HepG2 (cell line): ENCODE measurements around the gene WBP1. TPM values are rescaled to one million over a fixed set of nuclear protein-coding genes. Genes with fewer than 3 reads are reported as not detected.
A peak's percentile ranks its signal among the peaks of the same experiment; 100 is the strongest.

Experiments used
- BRF2 ChIP-seq: sonication (generic); formaldehyde crosslinking; IDR thresholded peaks from 2 replicates; pipeline ENCODE4 v1.8.1; 2022; ENCODE audit warnings: mild to moderate bottlenecking, missing genetic modification reagents
- DMAP1 ChIP-seq: IDR thresholded peaks from 2 replicates; pipeline ENCODE4 v1.6.1; 2016
- GABPB1 ChIP-seq: IDR thresholded peaks from 2 replicates; pipeline ENCODE4 v1.6.1; 2016; ENCODE audit warnings: mild to moderate bottlenecking, missing genetic modification reagents, moderate library complexity, missing compliant biosample characterization
- GATA4 ChIP-seq: sonication (generic); IDR thresholded peaks from 2 replicates; pipeline ENCODE4 v1.6.1; 2016; ENCODE audit warnings: antibody characterized with exemption, low read depth, borderline replicate concordance
- HOXA7 ChIP-seq: sonication (generic); formaldehyde crosslinking; IDR thresholded peaks from 2 replicates; pipeline ENCODE4 v1.8.1; 2022; ENCODE audit warnings: mild to moderate bottlenecking, missing genetic modification reagents, moderate library complexity
- HOXA9 ChIP-seq: sonication (generic); formaldehyde crosslinking; IDR thresholded peaks from 2 replicates; pipeline ENCODE4 v1.8.1; 2022; ENCODE audit warnings: missing genetic modification reagents, mild to moderate bottlenecking, moderate library complexity, borderline replicate concordance
- KDM1A ChIP-seq: IDR thresholded peaks from 2 replicates; pipeline ENCODE4 v1.6.1; 2016; ENCODE audit warnings: missing compliant biosample characterization
- NFKB2 ChIP-seq: sonication (generic); formaldehyde crosslinking; IDR thresholded peaks from 2 replicates; pipeline ENCODE4 v1.4.0; 2020; ENCODE audit warnings: missing genetic modification reagents, borderline replicate concordance
- NR2C2 ChIP-seq: sonication (generic); formaldehyde crosslinking; IDR thresholded peaks from 2 replicates; pipeline ENCODE4 v1.4.0; 2020; ENCODE audit warnings: missing genetic modification reagents, mild to moderate bottlenecking, moderate library complexity, borderline replicate concordance
- PHF5A ChIP-seq: IDR thresholded peaks from one replicate; pipeline ENCODE4 v1.6.1; 2018; ENCODE audit warnings: low read depth, missing genetic modification reagents; ENCODE audit not compliant: unreplicated experiment
- RAD21 ChIP-seq: fragments of 450-650 bp; formaldehyde crosslinking; IDR thresholded peaks from 2 replicates; pipeline ENCODE4 v1.5.0; 2020; ENCODE audit warnings: mild to moderate bottlenecking
- ZIK1 ChIP-seq: sonication (generic); formaldehyde crosslinking; IDR thresholded peaks from 2 replicates; pipeline ENCODE4 v1.5.0; 2020; ENCODE audit warnings: mild to moderate bottlenecking, low read depth, missing genetic modification reagents, borderline replicate concordance
- ZNF280D ChIP-seq: sonication (generic); formaldehyde crosslinking; IDR thresholded peaks from 2 replicates; pipeline ENCODE4 v1.5.1; 2020; ENCODE audit warnings: mild to moderate bottlenecking, missing genetic modification reagents
- ZNF740 ChIP-seq: sonication (generic); formaldehyde crosslinking; IDR thresholded peaks from 2 replicates; pipeline ENCODE4 v1.4.0; 2020; ENCODE audit warnings: missing genetic modification reagents
- ZNF761 ChIP-seq: sonication (generic); formaldehyde crosslinking; conservative IDR thresholded peaks from 2 replicates; pipeline ENCODE4 v1.4.0; 2020; ENCODE audit warnings: mild to moderate bottlenecking, missing genetic modification reagents
- polyA plus RNA-seq, 8 experiments: library from polyadenylated mRNA; depleted of rRNA in 3 of 8; stranded (reverse) in 7 of 8; unstranded in 1 of 8; fragments of >200 nt; fragmentation: Illumina TruSeq in 4 of 8; extraction: Trizol in 4 of 8; gene quantifications; 2 replicates each; pipeline versions ENCODE4 v1.2.1 to v1.2.3, GENCODE V29; 2011 to 2016; ENCODE audit warnings: low read depth in 4 of 8, missing spikeins in 1 of 8, mixed read lengths in 1 of 8; ENCODE audit not compliant: insufficient read depth in 1 of 8
- total RNA-seq, 5 experiments: library from RNA; depleted of rRNA; stranded (reverse); fragments of >200 nt; fragmentation: Illumina TruSeq; extraction: Trizol; gene quantifications; 2 replicates each; pipeline ENCODE4 v1.2.3, GENCODE V29; 2016; ENCODE audit warnings: low read depth in 1 of 5
- TF ChIP-seq, protein P1 (sequence below): sonication (generic); formaldehyde crosslinking; conservative IDR thresholded peaks from 2 replicates; pipeline ENCODE4 v1.8.0; 2022; ENCODE audit warnings: missing genetic modification reagents
- TF ChIP-seq, protein P2 (sequence below): sonication (generic); formaldehyde crosslinking; IDR thresholded peaks from 2 replicates; pipeline ENCODE4 v1.4.0; 2020; ENCODE audit warnings: missing genetic modification reagents

WBP1 gene
- total and polyA plus RNA-seq, 2 of the 13 experiments (the other 11 are each of a cell fraction or from before 2014, with no cell fraction given), result 38.8 to 85.7 TPM

DNA sequence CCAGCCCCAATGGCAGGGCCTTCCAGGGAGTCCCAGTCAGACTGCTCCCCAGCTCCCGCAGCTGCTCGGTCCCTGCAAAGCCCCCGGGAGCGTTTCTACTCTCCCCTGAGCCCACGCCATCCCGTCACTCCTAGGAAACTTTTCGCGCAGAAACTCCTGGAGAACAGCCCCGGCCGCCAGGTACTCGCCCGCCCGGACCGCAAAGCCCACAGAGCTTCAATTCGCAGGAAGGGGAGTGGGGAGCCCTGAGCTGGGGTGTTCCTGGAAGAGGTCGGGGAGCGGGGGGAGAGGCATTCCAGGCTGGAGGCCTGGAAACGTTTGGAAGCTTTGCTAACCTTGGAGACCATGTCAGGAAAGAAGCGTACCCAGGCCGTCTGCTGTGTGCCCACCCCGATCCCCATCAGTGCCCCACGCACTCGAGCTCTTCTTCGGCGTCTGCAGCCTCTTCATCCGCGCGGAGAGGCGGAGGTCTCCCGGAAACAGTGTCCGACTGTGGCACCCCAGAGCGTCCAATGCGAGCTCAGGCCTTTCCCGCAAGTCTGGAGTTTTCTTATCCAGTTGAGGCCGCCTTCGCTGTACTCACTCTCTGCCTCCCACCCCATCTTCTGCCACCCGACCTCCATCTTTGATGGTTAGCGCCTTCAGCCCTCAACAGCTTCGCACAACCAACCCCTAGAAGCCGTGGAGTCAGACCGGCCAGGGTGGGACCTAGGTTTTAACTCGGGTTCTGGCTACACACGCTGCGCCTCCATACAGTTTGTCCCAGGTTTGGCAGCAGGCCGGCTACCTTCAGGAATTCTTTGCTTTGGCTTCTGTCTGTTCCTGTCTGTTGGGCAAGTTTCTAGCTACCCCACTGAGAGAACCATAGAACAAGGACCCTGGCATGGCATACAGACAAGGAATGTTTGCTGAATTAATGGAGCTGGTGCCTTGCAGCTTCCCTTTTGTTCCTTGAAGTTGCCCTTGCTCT is 45.6 kb downstream of the WBP1 start (continued):
- TF ChIP-seq ZNF740 (CRISPR knock-in tag), result no peak
- TF ChIP-seq DMAP1 (CRISPR knock-in tag), result 0 out of 2 replicates have a peak, but pooled peaks have one; percentile 0
- peak; percentile 20; the same call in 1 of the 2 replicates for TF ChIP-seq RAD21 (CRISPR knock-in tag)
- no peak for TF ChIP-seq NR2C2 (CRISPR knock-in tag)
- TF ChIP-seq GATA4, result peak; percentile 17; the same call in 1 of the 2 replicates
- TF ChIP-seq ZIK1 (CRISPR knock-in tag), result no peak
- no peak for TF ChIP-seq HOXA9 (CRISPR knock-in tag)
- TF ChIP-seq PHF5A (CRISPR knock-in tag), result no peak
- no peak for TF ChIP-seq KDM1A
- TF ChIP-seq BRF2 (CRISPR knock-in tag), result no peak
- no peak for TF ChIP-seq ZNF280D (CRISPR knock-in tag)
- no peak for TF ChIP-seq HOXA7
- TF ChIP-seq NFKB2, result peak; percentile 59; the same call in 1 of the 2 replicates
- TF ChIP-seq ZNF761 (CRISPR knock-in tag), result no peak
- TF ChIP-seq GABPB1 (CRISPR knock-in tag), result no peak
- TF ChIP-seq, protein P1, sequence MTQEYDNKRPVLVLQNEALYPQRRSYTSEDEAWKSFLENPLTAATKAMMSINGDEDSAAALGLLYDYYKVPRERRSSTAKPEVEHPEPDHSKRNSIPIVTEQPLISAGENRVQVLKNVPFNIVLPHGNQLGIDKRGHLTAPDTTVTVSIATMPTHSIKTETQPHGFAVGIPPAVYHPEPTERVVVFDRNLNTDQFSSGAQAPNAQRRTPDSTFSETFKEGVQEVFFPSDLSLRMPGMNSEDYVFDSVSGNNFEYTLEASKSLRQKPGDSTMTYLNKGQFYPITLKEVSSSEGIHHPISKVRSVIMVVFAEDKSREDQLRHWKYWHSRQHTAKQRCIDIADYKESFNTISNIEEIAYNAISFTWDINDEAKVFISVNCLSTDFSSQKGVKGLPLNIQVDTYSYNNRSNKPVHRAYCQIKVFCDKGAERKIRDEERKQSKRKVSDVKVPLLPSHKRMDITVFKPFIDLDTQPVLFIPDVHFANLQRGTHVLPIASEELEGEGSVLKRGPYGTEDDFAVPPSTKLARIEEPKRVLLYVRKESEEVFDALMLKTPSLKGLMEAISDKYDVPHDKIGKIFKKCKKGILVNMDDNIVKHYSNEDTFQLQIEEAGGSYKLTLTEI (CRISPR knock-in tag), result no peak
- TF ChIP-seq, protein P2, sequence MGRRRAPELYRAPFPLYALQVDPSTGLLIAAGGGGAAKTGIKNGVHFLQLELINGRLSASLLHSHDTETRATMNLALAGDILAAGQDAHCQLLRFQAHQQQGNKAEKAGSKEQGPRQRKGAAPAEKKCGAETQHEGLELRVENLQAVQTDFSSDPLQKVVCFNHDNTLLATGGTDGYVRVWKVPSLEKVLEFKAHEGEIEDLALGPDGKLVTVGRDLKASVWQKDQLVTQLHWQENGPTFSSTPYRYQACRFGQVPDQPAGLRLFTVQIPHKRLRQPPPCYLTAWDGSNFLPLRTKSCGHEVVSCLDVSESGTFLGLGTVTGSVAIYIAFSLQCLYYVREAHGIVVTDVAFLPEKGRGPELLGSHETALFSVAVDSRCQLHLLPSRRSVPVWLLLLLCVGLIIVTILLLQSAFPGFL (CRISPR knock-in tag), result no peak
